Measurements from ENCODE around the gene GABARAP. TPM values are rescaled to one million over a fixed set of nuclear protein-coding genes. Genes with fewer than 3 reads are reported as not detected.
A peak's percentile ranks its signal among the peaks of the same experiment; 100 is the strongest.

Gene GABARAP
- total RNA-seq, 6 donors from 2014 or later: 381 to 631 (median 601) TPM

DNA sequence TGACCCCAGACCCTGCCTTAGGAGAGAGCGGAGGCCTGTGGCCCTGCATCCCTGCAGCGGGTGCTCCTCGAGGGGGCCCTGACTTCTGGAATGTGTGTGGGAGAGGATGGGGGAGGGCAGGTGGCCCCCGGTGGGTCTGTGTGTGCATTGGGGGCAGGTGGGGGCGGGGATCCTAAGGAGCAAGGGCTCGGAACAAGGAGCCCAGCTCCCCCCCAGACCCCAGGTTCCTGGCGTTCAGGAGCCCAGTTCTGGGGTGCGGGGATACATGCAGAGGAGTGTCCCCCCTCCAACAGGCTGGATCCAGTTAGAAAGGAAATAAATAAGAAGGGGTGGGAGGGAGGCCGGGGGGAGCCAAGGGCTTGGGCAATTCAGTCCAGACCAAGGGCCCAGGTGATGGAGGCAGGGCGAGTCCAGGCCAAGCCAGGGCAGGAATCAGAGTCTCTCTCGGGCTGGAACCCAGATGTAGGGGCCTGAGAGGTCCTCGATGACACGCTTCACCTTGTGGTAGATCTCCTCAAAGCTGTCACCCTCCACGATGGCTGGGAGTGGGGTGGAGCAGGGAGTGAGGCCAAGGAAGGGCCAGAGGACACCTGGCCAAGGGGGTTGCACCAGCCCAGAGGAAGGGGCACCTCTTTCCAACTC is 51.9 kb downstream of the GABARAP start:
- DNase-seq: no peak
- WGBS, 2 donors: 85 to 89% methylated on average over 13 of the region's 14 CpGs
- peaks cover 0 to 47% (median 23%) of the 10 kb centered on the region in 4 donors for H3K36me3 ChIP-seq

More for the DNA sequence above, 51.9 kb downstream of the GABARAP start:
- H3K9me3 ChIP-seq: no peaks in the 10 kb centered on the region
- ATAC-seq (ENCODE audit: low FRiP score in 2 of 2): peak in 1 of 2 donors; percentile 3
- no peak overlapping the region for H3K4me3 ChIP-seq
- H3K27me3 ChIP-seq: no peaks in the 10 kb centered on the region
- peaks cover 0 to 3% (median 0%) of the 10 kb centered on the region in 4 donors for H3K4me1 ChIP-seq
- TF ChIP-seq, protein P1, sequence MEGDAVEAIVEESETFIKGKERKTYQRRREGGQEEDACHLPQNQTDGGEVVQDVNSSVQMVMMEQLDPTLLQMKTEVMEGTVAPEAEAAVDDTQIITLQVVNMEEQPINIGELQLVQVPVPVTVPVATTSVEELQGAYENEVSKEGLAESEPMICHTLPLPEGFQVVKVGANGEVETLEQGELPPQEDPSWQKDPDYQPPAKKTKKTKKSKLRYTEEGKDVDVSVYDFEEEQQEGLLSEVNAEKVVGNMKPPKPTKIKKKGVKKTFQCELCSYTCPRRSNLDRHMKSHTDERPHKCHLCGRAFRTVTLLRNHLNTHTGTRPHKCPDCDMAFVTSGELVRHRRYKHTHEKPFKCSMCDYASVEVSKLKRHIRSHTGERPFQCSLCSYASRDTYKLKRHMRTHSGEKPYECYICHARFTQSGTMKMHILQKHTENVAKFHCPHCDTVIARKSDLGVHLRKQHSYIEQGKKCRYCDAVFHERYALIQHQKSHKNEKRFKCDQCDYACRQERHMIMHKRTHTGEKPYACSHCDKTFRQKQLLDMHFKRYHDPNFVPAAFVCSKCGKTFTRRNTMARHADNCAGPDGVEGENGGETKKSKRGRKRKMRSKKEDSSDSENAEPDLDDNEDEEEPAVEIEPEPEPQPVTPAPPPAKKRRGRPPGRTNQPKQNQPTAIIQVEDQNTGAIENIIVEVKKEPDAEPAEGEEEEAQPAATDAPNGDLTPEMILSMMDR (IDR thresholded peaks at IDR 0.05): no peak
- TF ChIP-seq POLR2A (IDR thresholded peaks at IDR 0.05) (no peak), POLR2AphosphoS5 (IDR thresholded peaks at IDR 0.05) (no peak), EP300 (IDR thresholded peaks at IDR 0.05) (no peak)
- no peak overlapping the region for H3K27ac ChIP-seq

Small RNA genes within 50 kb of the gene (small RNA-seq; reads per million reads assigned to genes)
- gene AC120057.4 (0 reads per million in 4 donors), gene MIR324 (8.0 to 13.9 (median 11.2) reads per million in 4 donors), gene RF00019 (0 reads per million in 4 donors)

Other genes with a start within 250 kb of the GABARAP start
- 1 to 10 TPM in 2 of 6 donors, under 1 TPM in 4; 0.26 to 3.1 (median 0.46) TPM for gene ALOX12, start 246.4 kb downstream of the GABARAP start, total RNA-seq
- 100 to 1,000 TPM in 5 of 6 donors, 10 to 100 TPM in 1; 85.9 to 304 (median 175) TPM for gene RNASEK, start 229.8 kb downstream of the GABARAP start, total RNA-seq
- 10 to 100 TPM in 3 of 6 donors, 1 to 10 TPM in 3; 2.1 to 83.1 (median 9.4) TPM for gene BCL6B, start 219.4 kb downstream of the GABARAP start, total RNA-seq
- gene SLC16A13, start 206.4 kb downstream of the GABARAP start, total RNA-seq: 10 to 100 TPM in 4 of 6 donors, 1 to 10 TPM in 2; 2.3 to 26.2 (median 10.7) TPM
- 10 to 100 TPM in 2 of 6 donors, 1 to 10 TPM in 4; 2.7 to 35.0 (median 6.1) TPM for gene SLC16A11, start 198.4 kb downstream of the GABARAP start, total RNA-seq
- 10 to 100 TPM in 2 of 6 donors, 1 to 10 TPM in 2, under 1 TPM in 2; 0.76 to 16.8 (median 5.1) TPM for gene CLEC10A, start 162.2 kb downstream of the GABARAP start, total RNA-seq
- 1 to 10 TPM in 5 of 6 donors, under 1 TPM in 1; 0.98 to 3.9 (median 1.8) TPM for gene ASGR2, start 127.6 kb downstream of the GABARAP start, total RNA-seq
- 10 to 100 TPM in 1 of 6 donors, 1 to 10 TPM in 4, not detected in 1; 1.1 to 11.5 (median 6.8) TPM for gene ASGR1, start 63.1 kb downstream of the GABARAP start, total RNA-seq
- 10 to 100 TPM; 10.5 to 32.5 (median 19.4) TPM for gene DLG4, start 22.6 kb downstream of the GABARAP start, total RNA-seq
- 1,000 to 10,000 TPM in 2 of 6 donors, 100 to 1,000 TPM in 4; 377 to 1,449 (median 553) TPM for gene ACADVL, start 22.5 kb downstream of the GABARAP start, total RNA-seq
- 10 to 100 TPM; 40.4 to 70.2 (median 42.4) TPM for gene DVL2, start 7.9 kb downstream of the GABARAP start, total RNA-seq
- gene PHF23, start 3.0 kb downstream of the GABARAP start, total RNA-seq: 10 to 100 TPM; 25.4 to 54.5 (median 31.2) TPM
- 100 to 1,000 TPM in 2 of 6 donors, 10 to 100 TPM in 4; 62.9 to 139 (median 75.0) TPM for gene CTDNEP1, start 9.3 kb upstream of the GABARAP start, total RNA-seq
- 10 to 100 TPM in 5 of 6 donors, 1 to 10 TPM in 1; 5.2 to 36.3 (median 21.0) TPM for gene ELP5, start 9.8 kb upstream of the GABARAP start, total RNA-seq
- gene CLDN7, start 20.0 kb upstream of the GABARAP start, total RNA-seq: 100 to 1,000 TPM in 5 of 6 donors, 10 to 100 TPM in 1; 57.6 to 201 (median 137) TPM
- gene SLC2A4, start 39.3 kb upstream of the GABARAP start, total RNA-seq: 1 to 10 TPM; 1.0 to 5.2 (median 1.2) TPM
- 1 to 10 TPM in 3 of 6 donors, under 1 TPM in 2, not detected in 1; 0.14 to 2.2 (median 1.2) TPM for gene YBX2, start 52.2 kb upstream of the GABARAP start, total RNA-seq
- gene EIF5A, start 65.2 kb upstream of the GABARAP start, total RNA-seq: 100 to 1,000 TPM in 5 of 6 donors, 10 to 100 TPM in 1; 84.9 to 303 (median 207) TPM
- gene GPS2, start 72.9 kb upstream of the GABARAP start, total RNA-seq: 100 to 1,000 TPM in 2 of 6 donors, 10 to 100 TPM in 4; 55.2 to 109 (median 95.7) TPM
- gene NEURL4, start 86.9 kb upstream of the GABARAP start, total RNA-seq: 10 to 100 TPM; 14.2 to 77.5 (median 37.5) TPM
- gene ACAP1, start 94.1 kb upstream of the GABARAP start, total RNA-seq: 100 to 1,000 TPM in 1 of 6 donors, 10 to 100 TPM in 4, 1 to 10 TPM in 1; 8.5 to 114 (median 22.8) TPM
- 10 to 100 TPM in 3 of 6 donors, 1 to 10 TPM in 3; 5.2 to 13.8 (median 10.5) TPM for gene KCTD11, start 109.7 kb upstream of the GABARAP start, total RNA-seq
- 1 to 10 TPM in 1 of 6 donors, not detected in 5; 1.0 TPM for gene TMEM95, start 112.7 kb upstream of the GABARAP start, total RNA-seq
- 10 to 100 TPM in 1 of 6 donors, 1 to 10 TPM in 5; 5.8 to 16.8 (median 8.2) TPM for gene TNK1, start 138.6 kb upstream of the GABARAP start, total RNA-seq
- 10 to 100 TPM; 20.6 to 64.5 (median 37.7) TPM for gene PLSCR3, start 152.1 kb upstream of the GABARAP start, total RNA-seq
- gene TMEM256, start 161.6 kb upstream of the GABARAP start, total RNA-seq: 10 to 100 TPM; 21.6 to 65.0 (median 52.6) TPM
- gene NLGN2, start 165.4 kb upstream of the GABARAP start, total RNA-seq: 10 to 100 TPM in 3 of 6 donors, 1 to 10 TPM in 3; 3.8 to 16.8 (median 8.9) TPM
- not detected for gene SPEM1, start 177.9 kb upstream of the GABARAP start, total RNA-seq
- not detected for gene SPEM2, start 183.2 kb upstream of the GABARAP start, total RNA-seq
- gene SPEM3, start 186.4 kb upstream of the GABARAP start, total RNA-seq: not detected
- gene TMEM102, start 193.0 kb upstream of the GABARAP start, total RNA-seq: 10 to 100 TPM in 5 of 6 donors, 1 to 10 TPM in 1; 9.7 to 14.3 (median 13.1) TPM
- gene FGF11, start 197.1 kb upstream of the GABARAP start, total RNA-seq: 1 to 10 TPM in 2 of 6 donors, under 1 TPM in 3, not detected in 1; 0.15 to 2.0 (median 0.57) TPM
- 10 to 100 TPM in 1 of 6 donors, 1 to 10 TPM in 5; 1.9 to 11.5 (median 7.0) TPM for gene CHRNB1, start 202.6 kb upstream of the GABARAP start, total RNA-seq
- 10 to 100 TPM; 54.4 to 90.1 (median 74.2) TPM for gene ZBTB4, start 237.2 kb upstream of the GABARAP start, total RNA-seq
- gene SLC35G6, start 239.0 kb upstream of the GABARAP start, total RNA-seq: not detected
- gene POLR2A, start 241.9 kb upstream of the GABARAP start, total RNA-seq: 100 to 1,000 TPM in 4 of 6 donors, 10 to 100 TPM in 2; 79.5 to 139 (median 112) TPM

Measured in upper lobe of left lung (tissue), 6 donors.